Esophagus muscularis mucosa (tissue), 4 donors: ENCODE results near the gene ZNF350.

Experiments used
- EP300 ChIP-seq: sonication (generic); formaldehyde crosslinking; IDR thresholded peaks from one replicate; pipeline ENCODE4 v1.6.1; 2017; ENCODE audit warnings: antibody characterized with exemption
- POLR2A ChIP-seq: fragments of 450-650 bp; IDR thresholded peaks from one replicate; pipeline ENCODE4 v1.6.1; 2017; ENCODE audit warnings: antibody characterized with exemption, moderate library complexity, mild to moderate bottlenecking, low read depth
- POLR2AphosphoS5 ChIP-seq, 2 donors: sonication (generic); formaldehyde crosslinking; IDR thresholded peaks; one replicate each; pipeline ENCODE4 v1.6.1; 2017; ENCODE audit warnings: antibody characterized with exemption in 2 of 2
- TF ChIP-seq, protein P1 (sequence below), 3 experiments: fragments of 200-600 bp in 2 of 3; fragments of 450-650 bp in 1 of 3; sonication (generic) in 2 of 3; IDR thresholded peaks; one replicate each; pipeline ENCODE4 v1.5.1; 2017 to 2019; ENCODE audit warnings: antibody characterized with exemption in 3 of 3, mild to moderate bottlenecking in 2 of 3, moderate library complexity in 1 of 3

DNA sequence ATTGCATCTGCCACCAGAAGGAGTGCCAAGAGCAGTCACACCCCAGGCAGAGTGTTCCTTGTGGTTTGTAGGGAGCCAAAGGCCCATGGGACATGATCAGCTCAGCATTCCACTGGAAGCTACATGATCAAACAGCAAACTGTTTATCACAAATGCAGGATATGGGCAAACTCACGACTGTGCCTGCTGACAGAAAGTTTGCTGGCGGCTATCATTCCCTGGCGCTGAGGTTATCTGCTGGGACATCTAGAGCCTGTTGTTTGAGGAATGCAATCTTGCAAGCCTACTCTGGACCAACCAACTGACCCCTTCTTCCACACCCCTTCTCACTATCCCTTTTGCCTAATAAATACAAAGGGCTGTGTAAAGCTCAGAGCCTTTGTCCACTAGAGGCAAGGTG, 67.0 kb downstream of the ZNF350 start:
- TF ChIP-seq, protein P1, sequence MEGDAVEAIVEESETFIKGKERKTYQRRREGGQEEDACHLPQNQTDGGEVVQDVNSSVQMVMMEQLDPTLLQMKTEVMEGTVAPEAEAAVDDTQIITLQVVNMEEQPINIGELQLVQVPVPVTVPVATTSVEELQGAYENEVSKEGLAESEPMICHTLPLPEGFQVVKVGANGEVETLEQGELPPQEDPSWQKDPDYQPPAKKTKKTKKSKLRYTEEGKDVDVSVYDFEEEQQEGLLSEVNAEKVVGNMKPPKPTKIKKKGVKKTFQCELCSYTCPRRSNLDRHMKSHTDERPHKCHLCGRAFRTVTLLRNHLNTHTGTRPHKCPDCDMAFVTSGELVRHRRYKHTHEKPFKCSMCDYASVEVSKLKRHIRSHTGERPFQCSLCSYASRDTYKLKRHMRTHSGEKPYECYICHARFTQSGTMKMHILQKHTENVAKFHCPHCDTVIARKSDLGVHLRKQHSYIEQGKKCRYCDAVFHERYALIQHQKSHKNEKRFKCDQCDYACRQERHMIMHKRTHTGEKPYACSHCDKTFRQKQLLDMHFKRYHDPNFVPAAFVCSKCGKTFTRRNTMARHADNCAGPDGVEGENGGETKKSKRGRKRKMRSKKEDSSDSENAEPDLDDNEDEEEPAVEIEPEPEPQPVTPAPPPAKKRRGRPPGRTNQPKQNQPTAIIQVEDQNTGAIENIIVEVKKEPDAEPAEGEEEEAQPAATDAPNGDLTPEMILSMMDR (IDR thresholded peaks at IDR 0.05): no peak
- TF ChIP-seq POLR2A (no peak), EP300 (no peak), POLR2AphosphoS5 (IDR thresholded peaks at IDR 0.05) (no peak)
